ENCODE results near the gene SLC38A1.

SLC38A1 gene

GRCh38 chr12:46230306-46230705, 38.5 kb downstream of the SLC38A1 start:
- no peak for DNase-seq

- DNase-seq = no peak
Measured at GRCh38 chr12:46227616-46228015, 41.2 kb downstream of the SLC38A1 start.

- no peak for DNase-seq
Measured at GRCh38 chr12:46224386-46224785, 44.5 kb downstream of the SLC38A1 start.

GRCh38 chr12:46223047-46223446, 45.8 kb downstream of the SLC38A1 start:
- DNase-seq = no peak

DNA sequence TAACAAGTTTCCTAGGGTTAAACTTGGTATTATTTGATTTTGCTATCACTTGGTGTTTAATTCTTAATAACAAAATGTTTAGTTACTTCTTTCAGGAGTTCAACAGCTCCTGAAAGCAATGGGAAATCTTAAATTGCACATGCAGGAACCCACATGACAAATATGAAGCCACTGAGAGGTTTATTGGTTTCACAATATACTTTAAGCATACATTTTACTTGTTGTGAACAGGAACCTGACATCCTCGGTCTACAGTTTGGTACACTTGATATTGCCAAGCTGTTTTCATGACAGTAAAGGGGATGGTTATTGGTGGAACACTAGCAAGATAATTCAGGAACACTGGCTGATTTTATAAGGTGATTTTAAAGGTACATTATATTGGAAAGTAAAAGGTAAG, 46.2 kb downstream of the SLC38A1 start:
- no peak for DNase-seq

- no peak for DNase-seq
Measured at GRCh38 chr12:46221255-46222128, 47.4 kb downstream of the SLC38A1 start.

DNA sequence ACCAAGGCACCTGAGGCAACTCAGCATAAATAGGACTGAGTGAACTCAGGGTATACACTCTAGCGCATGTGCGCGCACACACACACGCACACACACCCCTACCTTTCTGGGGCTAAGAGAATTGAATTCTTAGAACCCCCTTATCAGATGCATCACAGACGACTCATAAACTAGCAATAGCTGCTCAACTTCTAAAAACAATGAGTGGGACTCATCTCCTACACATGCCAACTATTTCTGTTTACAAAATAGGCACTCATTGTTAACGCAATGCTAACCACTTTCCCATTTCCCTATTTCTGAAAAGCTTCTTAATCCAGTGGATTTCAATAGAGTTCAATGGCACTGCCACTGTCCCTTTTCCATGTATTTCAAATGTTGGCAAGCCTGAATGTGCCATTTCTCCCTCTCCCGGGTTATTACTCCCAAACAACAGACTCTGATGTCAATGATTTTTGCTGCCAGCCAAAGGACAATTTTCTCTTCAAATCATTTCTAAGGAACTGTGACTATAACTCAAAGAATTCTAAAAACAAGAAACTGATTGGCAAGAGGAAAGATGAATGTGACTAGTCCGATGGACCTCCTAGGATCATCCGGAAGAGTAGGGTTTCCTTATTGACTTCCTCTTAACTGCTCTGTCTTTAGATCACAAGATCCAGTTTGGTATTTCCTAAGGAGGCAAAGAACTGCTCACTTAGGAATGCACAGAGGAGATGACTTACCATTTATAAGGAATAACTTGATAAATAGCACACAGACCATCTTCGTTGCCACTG, 48.8 kb downstream of the SLC38A1 start:
- no peak for DNase-seq

GRCh38 chr12:46219132-46219876, 49.5 kb downstream of the SLC38A1 start:
- no peak for DNase-seq

- no peak for DNase-seq
Measured at GRCh38 chr12:46218322-46219095, 50.3 kb downstream of the SLC38A1 start.

DNA sequence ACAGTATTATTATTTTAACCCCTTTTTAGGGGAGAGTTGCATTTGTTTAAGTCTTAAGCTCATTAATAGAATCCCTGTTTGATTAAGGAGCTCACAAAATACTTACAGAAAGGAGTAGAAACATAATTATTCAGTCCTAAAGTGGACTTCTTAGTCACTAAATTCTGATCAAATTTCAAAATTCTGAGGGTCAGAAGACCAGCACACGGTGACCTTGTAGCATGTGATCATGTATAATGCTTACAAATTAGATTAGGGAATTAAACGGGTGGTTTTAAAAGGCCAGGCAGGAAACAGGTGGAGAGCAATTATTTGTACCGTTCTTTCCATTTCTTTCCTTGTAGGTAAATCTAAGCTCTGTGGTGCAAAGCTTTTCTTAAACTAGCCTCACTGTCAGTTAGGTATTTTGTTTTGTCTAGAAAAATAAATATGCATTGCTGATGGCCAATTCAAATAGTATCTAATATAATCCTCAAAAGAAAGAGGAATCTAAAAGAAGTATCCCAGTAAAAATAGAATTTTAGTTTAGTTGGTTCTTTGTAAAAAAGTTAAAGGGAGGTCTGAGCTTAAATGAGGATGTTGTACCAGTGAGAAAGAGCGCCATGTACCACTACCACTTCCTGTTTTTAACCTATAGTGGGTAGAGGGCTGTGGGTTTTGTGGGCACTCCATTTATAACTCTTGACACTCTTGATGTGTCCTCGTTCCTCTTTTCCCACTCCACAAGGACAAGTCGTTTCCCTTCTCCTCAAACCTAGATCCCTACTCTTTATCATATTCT, 51.1 kb downstream of the SLC38A1 start:
- no peak for DNase-seq

GRCh38 chr12:46214668-46215436, 54.0 kb downstream of the SLC38A1 start:
- no peak for DNase-seq

- DNase-seq = no peak
Measured at GRCh38 chr12:46212108-46212982, 56.5 kb downstream of the SLC38A1 start.

- no peak for DNase-seq
Measured at GRCh38 chr12:46210873-46211439, 57.9 kb downstream of the SLC38A1 start.

- DNase-seq = no peak
Measured at GRCh38 chr12:46209914-46210872, 58.6 kb downstream of the SLC38A1 start.

DNA sequence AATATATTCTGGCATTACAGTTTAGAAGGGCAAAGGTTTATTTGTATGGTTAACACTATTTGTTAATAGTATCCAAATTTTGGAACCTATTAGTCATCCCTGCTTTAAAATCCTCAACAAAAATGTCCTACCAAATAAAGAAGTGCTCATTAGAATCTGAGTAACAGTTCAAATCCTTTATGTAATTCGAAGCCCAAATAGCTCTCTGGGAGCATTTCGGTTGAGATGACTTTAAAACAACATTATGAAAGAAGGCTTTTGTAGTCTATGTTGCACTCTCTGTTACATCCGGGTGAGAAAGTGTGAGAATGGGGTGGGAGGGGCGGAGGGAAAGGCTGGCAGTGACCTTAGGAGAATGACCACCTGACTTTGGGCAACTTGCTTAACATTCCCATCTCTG, 59.7 kb downstream of the SLC38A1 start:
- DNase-seq = no peak

- DNase-seq = no peak
Measured at GRCh38 chr12:46208370-46208769, 60.5 kb downstream of the SLC38A1 start.

- DNase-seq = no peak
Measured at GRCh38 chr12:46207644-46208043, 61.2 kb downstream of the SLC38A1 start.

DNA sequence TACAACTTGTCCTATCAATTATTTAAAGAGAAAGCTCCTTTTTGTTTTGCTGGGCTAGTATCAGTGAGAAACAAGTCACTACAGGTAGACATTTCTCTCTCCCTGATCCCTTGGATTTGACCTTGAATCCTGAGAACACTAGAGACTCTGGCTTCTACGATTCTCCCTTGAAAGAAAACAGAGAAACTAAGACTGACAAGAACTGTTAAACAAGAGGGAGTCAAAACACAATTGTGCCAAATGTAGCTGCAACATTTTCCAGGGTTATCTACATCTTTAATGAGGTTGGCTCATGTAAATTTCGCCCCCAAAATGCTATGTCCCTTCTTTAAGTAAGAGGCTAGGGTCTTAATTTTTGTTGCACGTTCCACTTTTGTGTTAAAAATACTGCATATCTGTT, 62.4 kb downstream of the SLC38A1 start:
- DNase-seq = no peak
